GM12878 (cell line): Measurements from ENCODE around the gene ENDOG. TPM values are rescaled to one million over a fixed set of nuclear protein-coding genes. Genes with fewer than 3 reads are reported as not detected.

Source experiments
- ATAC-seq: fragments of 200-7000 bp; cut with Tn5 transposase; 3 replicates; pipeline ENCODE4 v1.9.1; 2020; ENCODE audit warnings: mild to moderate bottlenecking, moderate library complexity
- BruUV-seq: library from RNA; stranded (reverse); fragments of 400-500 nt; replicated peaks from 2 replicates; lab custom pipeline; 2021; lab: Mats Ljungman, UMichigan
- CTCF ChIA-PET: fragments of 300-600 bp; sonication (Branson Sonifier 250); formaldehyde crosslinking; extraction: SDS; loops from one replicate; lab custom pipeline; 2021; ENCODE audit warnings: inconsistent platforms; lab: Yijun Ruan, JAX
- POLR2A ChIA-PET: fragments of 350-600 bp; formaldehyde crosslinking; extraction: SDS; loops from one replicate; lab custom pipeline; 2021; ENCODE audit warnings: inconsistent platforms; lab: Charles Lee
- RAD21 ChIA-PET: fragments of 300-600 bp; sonication (Branson Sonifier 250); formaldehyde crosslinking; loops from one replicate; lab custom pipeline; 2023; ENCODE audit warnings: antibody characterized with exemption; ENCODE audit not compliant: unreplicated experiment; lab: Charles Lee
- SMC1A ChIA-PET: fragments of 300-600 bp; sonication (Branson Sonifier 250); formaldehyde crosslinking; loops from one replicate; lab custom pipeline; 2023; ENCODE audit not compliant: unreplicated experiment, uncharacterized antibody; lab: Charles Lee
- DNase-seq: peaks from one replicate; pipeline ENCODE4 v3.0.0-alpha.2; 2011; ENCODE audit warnings: low read depth, low spot score
- FAIRE-seq: peaks from 3 replicates; lab custom pipeline; 2011; peaks lifted over from hg19 to GRCh38; lab: Jason Lieb, UNC
- H2AFZ ChIP-seq: 2 replicates; pipeline ENCODE4 v1.6.0; 2011; ENCODE audit warnings: low read depth, low read length, control low read depth; ENCODE audit not compliant: control insufficient read depth
- H3K27ac ChIP-seq: 2 replicates; pipeline ENCODE4 v1.5.1; 2011; ENCODE audit warnings: control low read depth; ENCODE audit not compliant: control insufficient read depth, insufficient read depth
- H3K27me3 ChIP-seq, 2 experiments: replicated peaks in 1 of 2; 2 replicates each; pipeline versions ENCODE4 v1.6.0 to v1.6.1; 2011; ENCODE audit warnings: low read length in 1 of 2; ENCODE audit not compliant: control insufficient read depth in 2 of 2, insufficient read depth in 2 of 2
- H3K36me3 ChIP-seq, 2 experiments: 2 replicates each; pipeline ENCODE4 v1.5.1; 2011; ENCODE audit warnings: low read length in 1 of 2; ENCODE audit not compliant: control insufficient read depth in 2 of 2, insufficient read depth in 2 of 2
- H3K4me1 ChIP-seq: 2 replicates; pipeline ENCODE4 v1.6.1; 2011; ENCODE audit warnings: mild to moderate bottlenecking, low read length, moderate library complexity, mixed read lengths; ENCODE audit not compliant: control insufficient read depth, insufficient read depth
- H3K4me2 ChIP-seq: 2 replicates; pipeline ENCODE4 v1.6.0; 2011; ENCODE audit warnings: control low read depth; ENCODE audit not compliant: control insufficient read depth, insufficient read depth
- H3K4me3 ChIP-seq: fragments of 200-600 bp; sonication (generic); 2 replicates; pipeline ENCODE4 v1.5.1; 2016
- H3K79me2 ChIP-seq: 2 replicates; pipeline ENCODE4 v1.6.0; 2011; ENCODE audit warnings: low read length; ENCODE audit not compliant: control insufficient read depth, insufficient read depth
- H3K9ac ChIP-seq: 2 replicates; pipeline ENCODE4 v1.8.0; 2011; ENCODE audit warnings: low read length, control low read depth, mixed read lengths; ENCODE audit not compliant: control insufficient read depth, insufficient read depth
- H3K9me3 ChIP-seq: replicated peaks from 3 replicates; pipeline ENCODE4 v1.5.1; 2011; ENCODE audit warnings: mild to moderate bottlenecking, low read length; ENCODE audit not compliant: control insufficient read depth, insufficient read depth
- H4K20me1 ChIP-seq: 2 replicates; pipeline ENCODE4 v1.6.0; 2011; ENCODE audit not compliant: control insufficient read depth, insufficient read depth
- FOS ChIP-seq: IDR thresholded peaks from 3 replicates; pipeline ENCODE4 v1.6.1; 2011; ENCODE audit warnings: borderline replicate concordance; ENCODE audit not compliant: insufficient read length; ENCODE audit errors: extremely low read depth
- FOXM1 ChIP-seq: IDR thresholded peaks from 2 replicates; pipeline ENCODE4 v1.6.1; 2012; ENCODE audit warnings: low read depth, mild to moderate bottlenecking, inconsistent platforms, low read length, moderate library complexity
- SP1 ChIP-seq: IDR thresholded peaks from one replicate; pipeline ENCODE4 v1.6.1; 2011; ENCODE audit warnings: low read depth, low read length
- SREBF1 ChIP-seq: IDR thresholded peaks from 2 replicates; pipeline ENCODE4 v1.6.1; 2012; ENCODE audit warnings: mild to moderate bottlenecking, low read length
- SRF ChIP-seq, 2 experiments: IDR thresholded peaks; 2 replicates each; pipeline ENCODE4 v1.6.1; 2011; ENCODE audit warnings: low read depth in 2 of 2, low read length in 2 of 2, mild to moderate bottlenecking in 1 of 2, moderate library complexity in 1 of 2
- TCF7 ChIP-seq: IDR thresholded peaks from 2 replicates; pipeline ENCODE4 v1.6.1; 2014; ENCODE audit warnings: antibody characterized with exemption, borderline replicate concordance
- WGBS: methylation state at CpG from one replicate; pipeline ENCODE4 v1.1.6; 2016; ENCODE audit warnings: low lambda C conversion rate; ENCODE audit not compliant: insufficient replicate concordance, insufficient coverage; ENCODE audit errors: missing lambda C conversion rate; 5-methylcytosine and 5-hydroxymethylcytosine counted together
- in situ Hi-C: fragments of 300-500 bp; cut with MboI; formaldehyde crosslinking; loops from 9 replicates; pipeline ENCODE4 v1.14.3; 2018; ENCODE audit warnings: mixed read lengths
- intact Hi-C: fragments of 100-400 bp; cut with micrococcal nuclease; formaldehyde crosslinking; loops from one replicate; pipeline ENCODE4 v1.14.2; 2022; ENCODE audit not compliant: unreplicated experiment
- polyA plus RNA-seq, 11 experiments: library from polyadenylated mRNA; depleted of rRNA in 4 of 11; unstranded in 6 of 11; stranded (reverse) in 5 of 11; fragments of >200 nt; fragmentation: Nextera tagmentation in 4 of 11; fragmentation: Illumina TruSeq in 1 of 11; extraction: Ambion mirVana in 4 of 11; extraction: Trizol in 1 of 11; gene quantifications; 1 replicate in 1 of 11; 2 replicates in 10 of 11; pipeline versions ENCODE4 v1.2.1 to v1.2.3, GENCODE V29; 2011 to 2016; ENCODE audit warnings: inconsistent platforms in 2 of 11, missing spikeins in 2 of 11, low read depth in 1 of 11
- total RNA-seq, 4 experiments: library from RNA; depleted of rRNA in 3 of 4; stranded (reverse); fragments of >200 nt in 3 of 4; fragmentation: Illumina TruSeq in 1 of 4; extraction: Trizol in 1 of 4; gene quantifications; 2 replicates each; pipeline versions ENCODE4 v1.2.1 to v1.2.3, GENCODE V29; 2013 to 2021
- TF ChIP-seq, protein P1 (sequence below): IDR thresholded peaks from 2 replicates; pipeline ENCODE4 v1.6.1; 2012; ENCODE audit warnings: low read depth, low read length, improper control_type of control experiment
- TF ChIP-seq, protein P2 (sequence below): fragments of 450-650 bp; IDR thresholded peaks from 2 replicates; pipeline ENCODE4 v1.6.1; 2017; ENCODE audit warnings: mild to moderate bottlenecking

ENDOG gene
- total and polyA plus RNA-seq, 10 of the 15 experiments (the other 5 are each of a cell fraction or from before 2014, with no cell fraction given) = 0.84 to 29.2 (median 9.0) TPM

GRCh38 chr9:128807827-128808226 lies 10.5 kb upstream of the ENDOG start:
- POLR2A ChIA-PET = no interaction called here
- Histone ChIP-seq H3K4me2 (no peak overlapping the region), H2AFZ (no peak overlapping the region), H3K4me3 (no peak overlapping the region), H3K9me3 (no peaks in the 10 kb centered on the region), H3K79me2 (no peaks in the 10 kb centered on the region), H3K9ac (no peak overlapping the region), H3K27ac (no peak overlapping the region), H3K27me3 (no peaks in the 10 kb centered on the region), H3K36me3 (peaks cover 10 to 25% of the 10 kb centered on the region in 2 experiments; a peak in 3 of 4 replicates), H4K20me1 (no peaks in the 10 kb centered on the region), H3K4me1 (no peaks in the 10 kb centered on the region)
- no peak for FAIRE-seq
- no peak for DNase-seq
- intact Hi-C loops = no loop called here
- RAD21 ChIA-PET = no interaction called here
- 79% methylated on average over 12 of the region's 14 CpGs for WGBS
- in situ Hi-C loops = no loop called here
- no peak for ATAC-seq
- CTCF ChIA-PET = no interaction called here
- no TSS peak for BruUV-seq
- TF ChIP-seq FOXM1 (no peak), SRF (IDR thresholded peaks at IDR 0.05; ENCODE audit: low read depth in 2 of 2, low read length in 2 of 2) (no peak), SP1 (no peak), SREBF1 (no peak), FOS (no peak), TCF7 (no peak)
- TF ChIP-seq, protein P1, sequence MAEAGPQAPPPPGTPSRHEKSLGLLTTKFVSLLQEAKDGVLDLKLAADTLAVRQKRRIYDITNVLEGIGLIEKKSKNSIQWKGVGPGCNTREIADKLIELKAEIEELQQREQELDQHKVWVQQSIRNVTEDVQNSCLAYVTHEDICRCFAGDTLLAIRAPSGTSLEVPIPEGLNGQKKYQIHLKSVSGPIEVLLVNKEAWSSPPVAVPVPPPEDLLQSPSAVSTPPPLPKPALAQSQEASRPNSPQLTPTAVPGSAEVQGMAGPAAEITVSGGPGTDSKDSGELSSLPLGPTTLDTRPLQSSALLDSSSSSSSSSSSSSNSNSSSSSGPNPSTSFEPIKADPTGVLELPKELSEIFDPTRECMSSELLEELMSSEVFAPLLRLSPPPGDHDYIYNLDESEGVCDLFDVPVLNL = no peak
- TF ChIP-seq, protein P2, sequence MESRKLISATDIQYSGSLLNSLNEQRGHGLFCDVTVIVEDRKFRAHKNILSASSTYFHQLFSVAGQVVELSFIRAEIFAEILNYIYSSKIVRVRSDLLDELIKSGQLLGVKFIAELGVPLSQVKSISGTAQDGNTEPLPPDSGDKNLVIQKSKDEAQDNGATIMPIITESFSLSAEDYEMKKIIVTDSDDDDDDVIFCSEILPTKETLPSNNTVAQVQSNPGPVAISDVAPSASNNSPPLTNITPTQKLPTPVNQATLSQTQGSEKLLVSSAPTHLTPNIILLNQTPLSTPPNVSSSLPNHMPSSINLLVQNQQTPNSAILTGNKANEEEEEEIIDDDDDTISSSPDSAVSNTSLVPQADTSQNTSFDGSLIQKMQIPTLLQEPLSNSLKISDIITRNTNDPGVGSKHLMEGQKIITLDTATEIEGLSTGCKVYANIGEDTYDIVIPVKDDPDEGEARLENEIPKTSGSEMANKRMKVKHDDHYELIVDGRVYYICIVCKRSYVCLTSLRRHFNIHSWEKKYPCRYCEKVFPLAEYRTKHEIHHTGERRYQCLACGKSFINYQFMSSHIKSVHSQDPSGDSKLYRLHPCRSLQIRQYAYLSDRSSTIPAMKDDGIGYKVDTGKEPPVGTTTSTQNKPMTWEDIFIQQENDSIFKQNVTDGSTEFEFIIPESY = no peak
- SMC1A ChIA-PET = no interaction called here
